ENCODE results near the gene HOXA4.

Gene HOXA4

GRCh38 chr7:27169658-27170425 is 39.3 kb upstream of the HOXA4 start:
- DNase-seq = no peak

- no peak for DNase-seq
Measured at GRCh38 chr7:27168265-27168947, 37.8 kb upstream of the HOXA4 start.

GRCh38 chr7:27167916-27168264 is 37.3 kb upstream of the HOXA4 start:
- no peak for DNase-seq

- DNase-seq = no peak
Measured at GRCh38 chr7:27166531-27167505, 36.3 kb upstream of the HOXA4 start.

- no peak for DNase-seq
Measured at GRCh38 chr7:27165996-27166530, 35.5 kb upstream of the HOXA4 start.

- DNase-seq = no peak
Measured at GRCh38 chr7:27165089-27165995, 34.8 kb upstream of the HOXA4 start, which contains the start of gene HOXA9. Gene HOXA9 (minus strand): TSS chr7:27165537. CDS start chr7:27165457, 80 bp downstream.

- no peak for DNase-seq
Measured at GRCh38 chr7:27164367-27165088, 34.0 kb upstream of the HOXA4 start.

GRCh38 chr7:27164045-27164366 is 33.4 kb upstream of the HOXA4 start:
- no peak for DNase-seq

GRCh38 chr7:27163288-27164044 is 32.9 kb upstream of the HOXA4 start:
- DNase-seq = no peak

- DNase-seq = no peak
Measured at GRCh38 chr7:27162561-27163287, 32.2 kb upstream of the HOXA4 start.

- no peak for DNase-seq
Measured at GRCh38 chr7:27161721-27162560, 31.4 kb upstream of the HOXA4 start.

- DNase-seq = no peak
Measured at GRCh38 chr7:27161214-27161720, 30.7 kb upstream of the HOXA4 start.

- peak; percentile 80 to 83 for DNase-seq
Measured at GRCh38 chr7:27160546-27161213, 30.1 kb upstream of the HOXA4 start.

- DNase-seq = no peak
Measured at GRCh38 chr7:27160145-27160545, 29.6 kb upstream of the HOXA4 start.

GRCh38 chr7:27159266-27160144 is 28.9 kb upstream of the HOXA4 start:
- DNase-seq = no peak

GRCh38 chr7:27158436-27159265 is 28.1 kb upstream of the HOXA4 start:
- no peak for DNase-seq

Data from activated CD4-positive, alpha-beta T cell treated with anti-CD3 and anti-CD28 coated beads, Interleukin-2, amount 50 U/mL, for 4 hours (primary cell).